SK-N-SH (cell line): ENCODE data around the gene ENHO. TPM values are rescaled to one million over a fixed set of nuclear protein-coding genes. Genes with fewer than 3 reads are reported as not detected.

Source experiments
- CTCF ChIA-PET: fragments of 300-600, 350-600 bp; formaldehyde crosslinking; extraction: SDS; loops from one replicate; lab custom pipeline; 2021; lab: Yijun Ruan, JAX
- POLR2A ChIA-PET: fragments of 350-600 bp; sonication (Branson Sonifier 250); formaldehyde crosslinking; extraction: SDS; loops from one replicate; lab custom pipeline; 2020; ENCODE audit warnings: antibody characterized with exemption, inconsistent platforms; lab: Yijun Ruan, JAX
- DNase-seq: peaks from one replicate; pipeline ENCODE4 v3.0.0; 2012
- H2AFZ ChIP-seq: fragments of 200-600 bp; sonication (generic); 2 replicates; pipeline ENCODE4 v1.8.1; 2016; ENCODE audit warnings: antibody characterized with exemption, mild to moderate bottlenecking, low read depth
- H3F3A ChIP-seq: fragments of 200-600 bp; sonication (generic); replicated peaks from 2 replicates; pipeline ENCODE3; 2016; ENCODE audit warnings: antibody characterized with exemption, mild to moderate bottlenecking; ENCODE audit not compliant: insufficient read depth
- H3K27ac ChIP-seq, 2 experiments: fragments of 200-500 bp in 1 of 2; fragments of 200-600 bp in 1 of 2; sonication (Bioruptor generic) in 1 of 2; sonication (generic), shearing (Covaris generic) in 1 of 2; 2 replicates each; pipeline versions ENCODE4 v1.5.1 to v1.6.1; 2014 to 2016; ENCODE audit warnings: low read depth in 2 of 2, inconsistent platforms in 1 of 2, low read length in 1 of 2, mild to moderate bottlenecking in 1 of 2, mixed read lengths in 1 of 2
- H3K27me3 ChIP-seq: fragments of 200-600 bp; sonication (generic), shearing (Covaris generic); 2 replicates; pipeline ENCODE4 v1.6.1; 2016; ENCODE audit warnings: mixed run types; ENCODE audit not compliant: insufficient read depth
- H3K36me3 ChIP-seq, 2 experiments: fragments of 200-500 bp in 1 of 2; fragments of 200-600 bp in 1 of 2; sonication (Bioruptor generic) in 1 of 2; sonication (generic) in 1 of 2; replicated peaks in 1 of 2; 2 replicates each; pipeline versions ENCODE3 to v1.5.1; 2014 to 2016; ENCODE audit warnings: low read length in 1 of 2, mild to moderate bottlenecking in 1 of 2; ENCODE audit not compliant: insufficient read depth in 2 of 2, control insufficient read depth in 1 of 2
- H3K4me1 ChIP-seq, 2 experiments: fragments of 200-500 bp in 1 of 2; fragments of 200-600 bp in 1 of 2; sonication (Bioruptor generic) in 1 of 2; sonication (generic), shearing (Covaris generic) in 1 of 2; 2 replicates each; pipeline versions ENCODE4 v1.5.1 to v1.6.1; 2014 to 2016; ENCODE audit warnings: low read depth in 1 of 2, low read length in 1 of 2, mixed run types in 1 of 2; ENCODE audit not compliant: insufficient read depth in 2 of 2, control insufficient read depth in 1 of 2
- H3K4me2 ChIP-seq: fragments of 200-600 bp; sonication (generic), shearing (Covaris generic); 2 replicates; pipeline ENCODE4 v1.6.1; 2017; ENCODE audit warnings: mixed run types
- H3K4me3 ChIP-seq, 2 experiments: fragments of 200-500 bp in 1 of 2; fragments of 200-600 bp in 1 of 2; sonication (Bioruptor generic) in 1 of 2; sonication (generic), shearing (Covaris generic) in 1 of 2; 2 replicates each; pipeline versions ENCODE4 v1.5.1 to v1.8.1; 2014 to 2016; ENCODE audit warnings: low read depth in 2 of 2, inconsistent platforms in 1 of 2, low read length in 1 of 2, mild to moderate bottlenecking in 1 of 2, mixed read lengths in 1 of 2, moderate library complexity in 1 of 2
- H3K79me2 ChIP-seq: fragments of 200-600 bp; sonication (generic); 2 replicates; pipeline ENCODE4 v1.8.1; 2017; ENCODE audit warnings: mild to moderate bottlenecking; ENCODE audit not compliant: insufficient read depth
- H3K9ac ChIP-seq: fragments of 200-600 bp; sonication (generic); 2 replicates; pipeline ENCODE4 v1.6.1; 2017; ENCODE audit warnings: mixed run types
- H3K9me2 ChIP-seq: fragments of 200-600 bp; sonication (generic); 2 replicates; pipeline ENCODE4 v1.6.1; 2017; ENCODE audit warnings: mixed run types
- H3K9me3 ChIP-seq: fragments of 200-600 bp; sonication (generic); 2 replicates; pipeline ENCODE4 v1.6.1; 2017; ENCODE audit warnings: mixed run types, mild to moderate bottlenecking, moderate library complexity
- H4K20me1 ChIP-seq: fragments of 200-600 bp; sonication (generic); 2 replicates; pipeline ENCODE4 v1.6.1; 2017; ENCODE audit warnings: mild to moderate bottlenecking, mixed run types; ENCODE audit not compliant: insufficient read depth
- ELF1 ChIP-seq: IDR thresholded peaks from 2 replicates; pipeline ENCODE4 v1.4.0; 2012
- EP300 ChIP-seq, 2 experiments: IDR thresholded peaks; 2 replicates each; pipeline versions ENCODE4 v1.4.0 to v1.6.1; 2012; ENCODE audit warnings: borderline replicate concordance in 1 of 2, low read depth in 1 of 2, low read length in 1 of 2
- FOSL2 ChIP-seq: IDR thresholded peaks from 2 replicates; pipeline ENCODE4 v1.4.0; 2012; ENCODE audit warnings: low read depth, mild to moderate bottlenecking, moderate library complexity, borderline replicate concordance
- FOXJ3 ChIP-seq: sonication (generic); formaldehyde crosslinking; IDR thresholded peaks from 2 replicates; pipeline ENCODE4 v1.5.1; 2020; ENCODE audit warnings: mild to moderate bottlenecking, missing genetic modification reagents
- GABPA ChIP-seq: IDR thresholded peaks from 2 replicates; pipeline ENCODE4 v1.4.0; 2012; ENCODE audit warnings: low read depth, mild to moderate bottlenecking
- RFX5 ChIP-seq: IDR thresholded peaks from 2 replicates; pipeline ENCODE4 v1.6.1; 2012; ENCODE audit warnings: mild to moderate bottlenecking, improper control_type of control experiment, low read length
- SIN3A ChIP-seq: IDR thresholded peaks from 2 replicates; pipeline ENCODE4 v1.6.1; 2012; ENCODE audit warnings: low read depth, mild to moderate bottlenecking, low read length, moderate library complexity, borderline replicate concordance
- TCF12 ChIP-seq: IDR thresholded peaks from 2 replicates; pipeline ENCODE4 v1.4.0; 2012
- YY1 ChIP-seq: IDR thresholded peaks from 2 replicates; pipeline ENCODE4 v1.4.0; 2012; ENCODE audit warnings: low read depth, mild to moderate bottlenecking
- WGBS: methylation state at CpG from one replicate; pipeline ENCODE4 v1.1.6; 2017; ENCODE audit warnings: low lambda C conversion rate; 5-methylcytosine and 5-hydroxymethylcytosine counted together
- polyA plus RNA-seq, 3 experiments: library from polyadenylated mRNA; depleted of rRNA; stranded (reverse); fragments of >200 nt; gene quantifications; 2 replicates each; pipeline ENCODE4 v1.2.3, GENCODE V29; 2012
- TF ChIP-seq, protein P1 (sequence below): IDR thresholded peaks from 2 replicates; pipeline ENCODE4 v1.4.0; 2012; ENCODE audit warnings: low read depth
- TF ChIP-seq, protein P2 (sequence below): fragments of 150-350 bp; IDR thresholded peaks from 2 replicates; pipeline ENCODE4 v1.6.1; 2016; ENCODE audit warnings: mild to moderate bottlenecking, low read depth, low read length
- TF ChIP-seq, protein P3 (sequence below): fragments of 150-350 bp; IDR thresholded peaks from 2 replicates; pipeline ENCODE4 v1.6.1; 2017; ENCODE audit warnings: antibody characterized with exemption, low read length, low read depth, borderline replicate concordance
- TF ChIP-seq, protein P4 (sequence below): IDR thresholded peaks from 2 replicates; pipeline ENCODE4; 2012

Gene ENHO
- polyA plus RNA-seq, 1 of the 3 experiments (the other 2 are of a cell fraction): 1.5 TPM

DNA sequence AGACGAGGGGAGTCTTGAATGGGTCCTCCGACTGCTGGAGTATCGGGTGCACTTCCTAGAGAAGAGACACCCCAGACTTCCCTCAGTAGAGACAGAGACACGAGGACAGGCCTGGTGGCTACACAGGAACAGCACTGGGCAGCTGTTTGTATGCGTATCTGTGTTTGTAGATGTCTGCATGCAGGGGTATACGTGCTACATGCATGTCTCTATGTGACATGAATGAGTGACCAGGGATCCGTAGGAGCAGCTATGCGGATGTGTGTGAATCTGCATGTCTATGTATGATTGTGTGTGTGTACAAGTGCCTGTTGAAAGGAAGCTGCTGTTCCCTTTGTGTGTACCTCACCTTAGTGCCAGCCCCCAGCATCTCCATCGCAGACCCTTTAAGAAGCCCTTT lies 35.6 kb upstream of the ENHO start:
- ChIA-PET CTCF (interaction anchor here (0.8 to 18.0 kb wide), 9 partner anchors 10 to 76 kb away, joined by 3 to 507 read pairs (median 5); partner anchors contain the start of genes CNTFR and RPP25L), POLR2A (interaction anchor here (1.1 to 2.1 kb wide), 3 partner anchors 12 to 24 kb away, joined by 3 to 10 read pairs (median 6); no protein-coding TSS in a partner anchor)
- no peaks in the 10 kb centered on the region for H3K36me3 ChIP-seq
- H3K4me2 ChIP-seq: no peak overlapping the region
- no peak overlapping the region for H3K9ac ChIP-seq
- no peak overlapping the region for H2AFZ ChIP-seq
- 85% methylated on average over 5 of the region's 9 CpGs for WGBS
- H3K79me2 ChIP-seq: no peaks in the 10 kb centered on the region
- no peak for DNase-seq
- TF ChIP-seq FOXJ3 (CRISPR knock-in tag) (no peak), ELF1 (no peak), GABPA (no peak), FOSL2 (no peak), TCF12 (no peak), RFX5 (no peak), YY1 (no peak)
- TF ChIP-seq, protein P1, sequence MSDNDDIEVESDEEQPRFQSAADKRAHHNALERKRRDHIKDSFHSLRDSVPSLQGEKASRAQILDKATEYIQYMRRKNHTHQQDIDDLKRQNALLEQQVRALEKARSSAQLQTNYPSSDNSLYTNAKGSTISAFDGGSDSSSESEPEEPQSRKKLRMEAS: no peak
- TF ChIP-seq, protein P2, sequence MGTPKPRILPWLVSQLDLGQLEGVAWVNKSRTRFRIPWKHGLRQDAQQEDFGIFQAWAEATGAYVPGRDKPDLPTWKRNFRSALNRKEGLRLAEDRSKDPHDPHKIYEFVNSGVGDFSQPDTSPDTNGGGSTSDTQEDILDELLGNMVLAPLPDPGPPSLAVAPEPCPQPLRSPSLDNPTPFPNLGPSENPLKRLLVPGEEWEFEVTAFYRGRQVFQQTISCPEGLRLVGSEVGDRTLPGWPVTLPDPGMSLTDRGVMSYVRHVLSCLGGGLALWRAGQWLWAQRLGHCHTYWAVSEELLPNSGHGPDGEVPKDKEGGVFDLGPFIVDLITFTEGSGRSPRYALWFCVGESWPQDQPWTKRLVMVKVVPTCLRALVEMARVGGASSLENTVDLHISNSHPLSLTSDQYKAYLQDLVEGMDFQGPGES: no peak
- TF ChIP-seq, protein P3, sequence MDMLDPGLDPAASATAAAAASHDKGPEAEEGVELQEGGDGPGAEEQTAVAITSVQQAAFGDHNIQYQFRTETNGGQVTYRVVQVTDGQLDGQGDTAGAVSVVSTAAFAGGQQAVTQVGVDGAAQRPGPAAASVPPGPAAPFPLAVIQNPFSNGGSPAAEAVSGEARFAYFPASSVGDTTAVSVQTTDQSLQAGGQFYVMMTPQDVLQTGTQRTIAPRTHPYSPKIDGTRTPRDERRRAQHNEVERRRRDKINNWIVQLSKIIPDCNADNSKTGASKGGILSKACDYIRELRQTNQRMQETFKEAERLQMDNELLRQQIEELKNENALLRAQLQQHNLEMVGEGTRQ: no peak
- no peaks in the 10 kb centered on the region for H4K20me1 ChIP-seq
- H3K4me1 ChIP-seq: peaks cover 0 to 87% of the 10 kb centered on the region in 2 experiments; a peak in 2 of 4 replicates
- no peaks in the 10 kb centered on the region for H3K9me3 ChIP-seq
- H3K27ac ChIP-seq: peak overlapping the region in 1 of 2 experiments; percentile 74; a peak in 2 of 4 replicates
- no peaks in the 10 kb centered on the region for H3F3A ChIP-seq
- H3K9me2 ChIP-seq: no peaks in the 10 kb centered on the region
- H3K4me3 ChIP-seq: no peak overlapping the region
- no peaks in the 10 kb centered on the region for H3K27me3 ChIP-seq

DNA sequence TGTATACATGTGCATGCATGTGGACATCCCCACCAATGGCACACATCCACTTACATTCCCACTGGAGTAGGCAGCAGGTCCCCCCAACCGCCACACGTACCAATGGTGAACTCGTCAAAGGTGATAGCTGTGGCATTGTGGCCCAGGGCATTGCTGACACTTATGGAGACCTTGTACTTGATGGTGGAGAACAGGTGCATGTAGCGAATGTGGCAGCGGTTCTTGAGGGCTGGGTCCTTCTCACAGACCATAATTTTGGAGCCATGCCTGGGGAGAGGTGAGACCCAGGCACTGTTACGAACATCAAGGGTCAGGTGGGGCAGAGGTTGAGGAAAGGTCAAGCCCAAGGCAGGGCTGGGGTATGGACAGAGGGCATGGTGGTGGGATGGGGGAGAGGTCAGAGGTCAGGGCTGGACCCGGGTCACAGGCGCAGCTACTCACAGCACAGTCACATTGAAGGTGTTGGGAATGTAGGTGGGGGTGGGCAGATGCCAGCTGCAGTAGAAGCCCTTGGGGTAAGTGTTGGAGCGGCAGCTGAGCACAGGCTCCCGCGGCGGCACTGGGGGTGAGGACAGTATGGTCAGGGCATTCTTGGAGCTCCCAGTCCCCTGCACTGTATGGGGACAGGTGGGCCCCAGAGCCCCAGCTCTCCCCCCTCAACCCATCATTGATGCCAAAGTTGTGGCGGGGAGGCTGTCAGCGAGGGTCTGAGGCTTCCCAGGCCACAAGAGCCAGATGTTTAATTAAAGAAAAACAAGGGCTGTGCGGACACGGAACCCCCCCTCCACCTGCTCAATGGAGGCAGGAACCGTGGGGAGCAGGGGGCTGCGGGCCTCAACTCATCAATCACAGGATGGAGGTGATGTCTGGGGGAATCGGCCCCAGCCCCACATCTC lies 34.9 kb upstream of the ENHO start:
- H3F3A ChIP-seq: no peaks in the 10 kb centered on the region
- TF ChIP-seq EP300 (IDR thresholded peaks at IDR 0.05; ENCODE audit: borderline replicate concordance in 1 of 2, low read depth in 1 of 2, low read length in 1 of 2) (0 out of 4 replicates have a peak, but pooled peaks of 1 of the 2 experiments have one; percentile 37), SIN3A (no peak)
- TF ChIP-seq, protein P4, sequence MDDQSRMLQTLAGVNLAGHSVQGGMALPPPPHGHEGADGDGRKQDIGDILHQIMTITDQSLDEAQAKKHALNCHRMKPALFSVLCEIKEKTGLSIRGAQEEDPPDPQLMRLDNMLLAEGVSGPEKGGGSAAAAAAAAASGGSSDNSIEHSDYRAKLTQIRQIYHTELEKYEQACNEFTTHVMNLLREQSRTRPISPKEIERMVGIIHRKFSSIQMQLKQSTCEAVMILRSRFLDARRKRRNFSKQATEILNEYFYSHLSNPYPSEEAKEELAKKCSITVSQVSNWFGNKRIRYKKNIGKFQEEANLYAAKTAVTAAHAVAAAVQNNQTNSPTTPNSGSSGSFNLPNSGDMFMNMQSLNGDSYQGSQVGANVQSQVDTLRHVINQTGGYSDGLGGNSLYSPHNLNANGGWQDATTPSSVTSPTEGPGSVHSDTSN: no peak
- ChIA-PET POLR2A (interaction anchor here (1.1 to 2.1 kb wide), 3 partner anchors 13 to 25 kb away, joined by 3 to 10 read pairs (median 6); no protein-coding TSS in a partner anchor), CTCF (interaction anchor here (0.8 to 18.0 kb wide), 9 partner anchors 10 to 154 kb away, joined by 3 to 507 read pairs (median 4); partner anchors contain the start of genes CNTFR and RPP25L)
- no peaks in the 10 kb centered on the region for H3K9me3 ChIP-seq
- no peak overlapping the region for H2AFZ ChIP-seq
- peaks cover 0 to 94% of the 10 kb centered on the region in 2 experiments; a peak in 2 of 4 replicates for H3K4me1 ChIP-seq
- H3K27ac ChIP-seq: peak overlapping the region in 1 of 2 experiments; percentile 74; a peak in 1 of 4 replicates
- H3K36me3 ChIP-seq: no peaks in the 10 kb centered on the region
- peak; percentile 61 for DNase-seq
- no peaks in the 10 kb centered on the region for H4K20me1 ChIP-seq
- no peak overlapping the region for H3K4me2 ChIP-seq
- 58% methylated on average over 17 of the region's 19 CpGs for WGBS
- no peaks in the 10 kb centered on the region for H3K79me2 ChIP-seq
- H3K27me3 ChIP-seq: no peaks in the 10 kb centered on the region
- H3K9me2 ChIP-seq: no peaks in the 10 kb centered on the region
- H3K4me3 ChIP-seq: no peak overlapping the region
- no peak overlapping the region for H3K9ac ChIP-seq
